ENCODE measurements around the gene YIF1B. TPM values are rescaled to one million over a fixed set of nuclear protein-coding genes. Genes with fewer than 3 reads are reported as not detected.

Gene YIF1B
- total and polyA plus RNA-seq, 5 donors from 2014 or later, result 22.9 to 47.7 (median 35.6) TPM

GRCh38 chr19:38359242-38360021, 43.7 kb upstream of the YIF1B start:
- Histone ChIP-seq H3K9me3 (ENCODE audit: control insufficient read depth in 2 of 2, low read length in 2 of 2) (no peaks in the 10 kb centered on the region), H3K27me3 (ENCODE audit: control insufficient read depth, insufficient read depth, low read length) (no peaks in the 10 kb centered on the region), H3K27ac (ENCODE audit: insufficient read depth, low read length, poor library complexity, severe bottlenecking) (no peak overlapping the region), H3K4me1 (ENCODE audit: control insufficient read depth, insufficient read depth, low read length, poor library complexity, severe bottlenecking) (peaks cover 18% of the 10 kb centered on the region), H3K4me3 (ENCODE audit: low read depth, low read length) (no peak overlapping the region), H3K36me3 (ENCODE audit: control insufficient read depth, insufficient read depth, low read length) (no peaks in the 10 kb centered on the region)
- no peaks in the 10 kb centered on the region for H3K36me3 Mint-ChIP-seq
- peaks cover 0 to 18% (median 6%) of the 10 kb centered on the region in 4 donors for H3K4me1 Mint-ChIP-seq
- DNase-seq (no peak), ATAC-seq (ENCODE audit: low read depth in 2 of 2) (no peak)
- peak overlapping the region in 3 of 4 donors; percentile 2 to 65 (median 34) for H3K4me3 Mint-ChIP-seq
- H3K27ac Mint-ChIP-seq, result peak overlapping the region in 1 of 3 donors; percentile 81
- H3K9me3 Mint-ChIP-seq, result peaks cover 0 to 2% (median 0%) of the 10 kb centered on the region in 7 donors
- peaks cover 32% of the 10 kb centered on the region for H3K27me3 Mint-ChIP-seq

GRCh38 chr19:38358071-38358470, 42.3 kb upstream of the YIF1B start:
- Mint-ChIP-seq H3K27ac (peak overlapping the region in 1 of 3 donors; percentile 47), H3K4me3 (no peak overlapping the region), H3K9me3 (peaks cover 0 to 2% (median 0%) of the 10 kb centered on the region in 7 donors), H3K4me1 (peaks cover 0 to 14% (median 6%) of the 10 kb centered on the region in 4 donors), H3K27me3 (peaks cover 32% of the 10 kb centered on the region), H3K36me3 (no peaks in the 10 kb centered on the region)
- Histone ChIP-seq H3K36me3 (ENCODE audit: control insufficient read depth, insufficient read depth, low read length) (no peaks in the 10 kb centered on the region), H3K4me1 (ENCODE audit: control insufficient read depth, insufficient read depth, low read length, poor library complexity, severe bottlenecking) (peaks cover 16% of the 10 kb centered on the region), H3K4me3 (ENCODE audit: low read depth, low read length) (no peak overlapping the region), H3K9me3 (ENCODE audit: control insufficient read depth in 2 of 2, low read length in 2 of 2) (no peaks in the 10 kb centered on the region), H3K27ac (ENCODE audit: insufficient read depth, low read length, poor library complexity, severe bottlenecking) (no peak overlapping the region), H3K27me3 (ENCODE audit: control insufficient read depth, insufficient read depth, low read length) (no peaks in the 10 kb centered on the region)
- no peak for ATAC-seq (ENCODE audit: low read depth in 2 of 2)
- no peak for DNase-seq

GRCh38 chr19:38355728-38356725, 40.3 kb upstream of the YIF1B start:
- ATAC-seq (ENCODE audit: low read depth in 2 of 2) (no peak), DNase-seq (no peak)
- no peaks in the 10 kb centered on the region for H3K9me3 ChIP-seq (ENCODE audit: control insufficient read depth in 2 of 2, low read length in 2 of 2)
- no peak overlapping the region for H3K27ac ChIP-seq (ENCODE audit: insufficient read depth, low read length, poor library complexity, severe bottlenecking)
- Mint-ChIP-seq H3K27ac (no peak overlapping the region), H3K27me3 (peaks cover 25% of the 10 kb centered on the region), H3K36me3 (no peaks in the 10 kb centered on the region), H3K9me3 (peaks cover 0 to 2% (median 0%) of the 10 kb centered on the region in 7 donors), H3K4me1 (peaks cover 0 to 6% (median 2%) of the 10 kb centered on the region in 4 donors), H3K4me3 (no peak overlapping the region)
- no peaks in the 10 kb centered on the region for H3K4me1 ChIP-seq (ENCODE audit: control insufficient read depth, insufficient read depth, low read length, poor library complexity, severe bottlenecking)
- H3K27me3 ChIP-seq (ENCODE audit: control insufficient read depth, insufficient read depth, low read length), result no peaks in the 10 kb centered on the region
- no peak overlapping the region for H3K4me3 ChIP-seq (ENCODE audit: low read depth, low read length)
- H3K36me3 ChIP-seq (ENCODE audit: control insufficient read depth, insufficient read depth, low read length), result no peaks in the 10 kb centered on the region

GRCh38 chr19:38352611-38353010, 36.9 kb upstream of the YIF1B start:
- H3K36me3 Mint-ChIP-seq, result no peaks in the 10 kb centered on the region
- H3K9me3 Mint-ChIP-seq, result no peaks in the 10 kb centered on the region
- H3K4me3 Mint-ChIP-seq, result no peak overlapping the region

GRCh38 chr19:38351865-38352395, 36.2 kb upstream of the YIF1B start:
- no peaks in the 10 kb centered on the region for H3K4me1 ChIP-seq (ENCODE audit: control insufficient read depth, insufficient read depth, low read length, poor library complexity, severe bottlenecking)
- no peaks in the 10 kb centered on the region for H3K9me3 ChIP-seq (ENCODE audit: control insufficient read depth in 2 of 2, low read length in 2 of 2)
- ATAC-seq (ENCODE audit: low read depth in 2 of 2), result no peak
- no peak for DNase-seq
- H3K27ac ChIP-seq (ENCODE audit: insufficient read depth, low read length, poor library complexity, severe bottlenecking), result no peak overlapping the region
- H3K27me3 Mint-ChIP-seq, result peaks cover 4% of the 10 kb centered on the region
- H3K9me3 Mint-ChIP-seq, result no peaks in the 10 kb centered on the region
- no peaks in the 10 kb centered on the region for H3K36me3 Mint-ChIP-seq
- H3K4me1 Mint-ChIP-seq, result no peaks in the 10 kb centered on the region
- no peaks in the 10 kb centered on the region for H3K27me3 ChIP-seq (ENCODE audit: control insufficient read depth, insufficient read depth, low read length)
- H3K36me3 ChIP-seq (ENCODE audit: control insufficient read depth, insufficient read depth, low read length), result no peaks in the 10 kb centered on the region
- no peak overlapping the region for H3K27ac Mint-ChIP-seq
- H3K4me3 Mint-ChIP-seq, result no peak overlapping the region
- no peak overlapping the region for H3K4me3 ChIP-seq (ENCODE audit: low read depth, low read length)

More at GRCh38 chr19:38352611-38353010, 36.9 kb upstream of the YIF1B start:
- Histone ChIP-seq H3K4me1 (ENCODE audit: control insufficient read depth, insufficient read depth, low read length, poor library complexity, severe bottlenecking) (no peaks in the 10 kb centered on the region), H3K36me3 (ENCODE audit: control insufficient read depth, insufficient read depth, low read length) (no peaks in the 10 kb centered on the region), H3K4me3 (ENCODE audit: low read depth, low read length) (no peak overlapping the region), H3K27ac (ENCODE audit: insufficient read depth, low read length, poor library complexity, severe bottlenecking) (no peak overlapping the region), H3K9me3 (ENCODE audit: control insufficient read depth in 2 of 2, low read length in 2 of 2) (no peaks in the 10 kb centered on the region), H3K27me3 (ENCODE audit: control insufficient read depth, insufficient read depth, low read length) (no peaks in the 10 kb centered on the region)
- no peak for DNase-seq
- H3K4me1 Mint-ChIP-seq, result no peaks in the 10 kb centered on the region
- H3K27me3 Mint-ChIP-seq, result peaks cover 4% of the 10 kb centered on the region
- no peak overlapping the region for H3K27ac Mint-ChIP-seq
- no peak for ATAC-seq (ENCODE audit: low read depth in 2 of 2)

GRCh38 chr19:38350883-38351282, 35.1 kb upstream of the YIF1B start:
- Histone ChIP-seq H3K27ac (ENCODE audit: insufficient read depth, low read length, poor library complexity, severe bottlenecking) (no peak overlapping the region), H3K36me3 (ENCODE audit: control insufficient read depth, insufficient read depth, low read length) (no peaks in the 10 kb centered on the region), H3K4me1 (ENCODE audit: control insufficient read depth, insufficient read depth, low read length, poor library complexity, severe bottlenecking) (no peaks in the 10 kb centered on the region), H3K27me3 (ENCODE audit: control insufficient read depth, insufficient read depth, low read length) (no peaks in the 10 kb centered on the region), H3K9me3 (ENCODE audit: control insufficient read depth in 2 of 2, low read length in 2 of 2) (no peaks in the 10 kb centered on the region), H3K4me3 (ENCODE audit: low read depth, low read length) (no peak overlapping the region)
- peaks cover 6% of the 10 kb centered on the region for H3K36me3 Mint-ChIP-seq
- H3K4me1 Mint-ChIP-seq, result no peaks in the 10 kb centered on the region
- DNase-seq (no peak), ATAC-seq (ENCODE audit: low read depth in 2 of 2) (no peak)
- peaks cover 2% of the 10 kb centered on the region for H3K27me3 Mint-ChIP-seq
- no peak overlapping the region for H3K4me3 Mint-ChIP-seq
- no peak overlapping the region for H3K27ac Mint-ChIP-seq
- no peaks in the 10 kb centered on the region for H3K9me3 Mint-ChIP-seq

GRCh38 chr19:38346837-38347236, 31.1 kb upstream of the YIF1B start:
- no peaks in the 10 kb centered on the region for H3K27me3 Mint-ChIP-seq
- H3K4me3 Mint-ChIP-seq, result no peak overlapping the region
- H3K27me3 ChIP-seq (ENCODE audit: control insufficient read depth, insufficient read depth, low read length), result no peaks in the 10 kb centered on the region
- DNase-seq (no peak), ATAC-seq (ENCODE audit: low read depth in 2 of 2) (no peak)
- peaks cover 0 to 3% (median 0%) of the 10 kb centered on the region in 4 donors for H3K4me1 Mint-ChIP-seq
- H3K36me3 ChIP-seq (ENCODE audit: control insufficient read depth, insufficient read depth, low read length), result no peaks in the 10 kb centered on the region
- no peak overlapping the region for H3K4me3 ChIP-seq (ENCODE audit: low read depth, low read length)
- no peaks in the 10 kb centered on the region for H3K9me3 Mint-ChIP-seq
- H3K27ac ChIP-seq (ENCODE audit: insufficient read depth, low read length, poor library complexity, severe bottlenecking), result no peak overlapping the region
- peaks cover 13% of the 10 kb centered on the region for H3K36me3 Mint-ChIP-seq
- no peaks in the 10 kb centered on the region for H3K4me1 ChIP-seq (ENCODE audit: control insufficient read depth, insufficient read depth, low read length, poor library complexity, severe bottlenecking)
- no peaks in the 10 kb centered on the region for H3K9me3 ChIP-seq (ENCODE audit: control insufficient read depth in 2 of 2, low read length in 2 of 2)
- H3K27ac Mint-ChIP-seq, result no peak overlapping the region

Data from CD4-positive, CD25-positive, alpha-beta regulatory T cell (primary cell).